ENCODE results near the gene EXTL2. TPM values are rescaled to one million over a fixed set of nuclear protein-coding genes. Genes with fewer than 3 reads are reported as not detected.

EXTL2 gene
- total and polyA plus RNA-seq, 10 of the 15 experiments (the other 5 are each of a cell fraction or from before 2014, with no cell fraction given): 10.2 to 51.1 (median 16.2) TPM

GRCh38 chr1:100894603-100895539 is at the start of gene EXTL2 (continued):
- TF ChIP-seq, protein P1, sequence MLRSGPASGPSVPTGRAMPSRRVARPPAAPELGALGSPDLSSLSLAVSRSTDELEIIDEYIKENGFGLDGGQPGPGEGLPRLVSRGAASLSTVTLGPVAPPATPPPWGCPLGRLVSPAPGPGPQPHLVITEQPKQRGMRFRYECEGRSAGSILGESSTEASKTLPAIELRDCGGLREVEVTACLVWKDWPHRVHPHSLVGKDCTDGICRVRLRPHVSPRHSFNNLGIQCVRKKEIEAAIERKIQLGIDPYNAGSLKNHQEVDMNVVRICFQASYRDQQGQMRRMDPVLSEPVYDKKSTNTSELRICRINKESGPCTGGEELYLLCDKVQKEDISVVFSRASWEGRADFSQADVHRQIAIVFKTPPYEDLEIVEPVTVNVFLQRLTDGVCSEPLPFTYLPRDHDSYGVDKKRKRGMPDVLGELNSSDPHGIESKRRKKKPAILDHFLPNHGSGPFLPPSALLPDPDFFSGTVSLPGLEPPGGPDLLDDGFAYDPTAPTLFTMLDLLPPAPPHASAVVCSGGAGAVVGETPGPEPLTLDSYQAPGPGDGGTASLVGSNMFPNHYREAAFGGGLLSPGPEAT (IDR thresholded peaks at IDR 0.05; ENCODE audit: low read depth): peak; percentile 89
- TF ChIP-seq ZNF24 (IDR thresholded peaks at IDR 0.05): no peak
- TF ChIP-seq TCF12 (IDR thresholded peaks at IDR 0.05; ENCODE audit: low read depth, low read length): 0 out of 2 replicates have a peak, but pooled peaks have one; percentile 4
- peak; percentile 31 to 74; a peak in 2 of 4 replicates for TF ChIP-seq BHLHE40 (IDR thresholded peaks at IDR 0.05; ENCODE audit: borderline replicate concordance in 1 of 2, low read depth in 2 of 2, low read length in 1 of 2)
- peak; percentile 94 for TF ChIP-seq MXI1 (IDR thresholded peaks at IDR 0.05; ENCODE audit: low read depth, low read length)
- no peak for TF ChIP-seq CBX3 (IDR thresholded peaks at IDR 0.05; ENCODE audit: borderline replicate concordance, low read depth)
- TF ChIP-seq FOXM1 (IDR thresholded peaks at IDR 0.05; ENCODE audit: low read depth, low read length): 0 out of 2 replicates have a peak, but pooled peaks have one; percentile 50
- TF ChIP-seq CREM (IDR thresholded peaks at IDR 0.05; ENCODE audit: low read depth): peak; percentile 86
- TF ChIP-seq MTA2 (IDR thresholded peaks at IDR 0.05; ENCODE audit: low read depth): peak; percentile 12; the same call in 1 of the 2 replicates
- TF ChIP-seq BMI1 (IDR thresholded peaks at IDR 0.05; ENCODE audit: borderline replicate concordance): peak; percentile 80; the same call in 1 of the 2 replicates
- 0 out of 2 replicates have a peak, but pooled peaks have one; percentile 60 for TF ChIP-seq NFIC (IDR thresholded peaks at IDR 0.05; ENCODE audit: low read depth, low read length)
- peak; percentile 56; the same call in 1 of the 2 replicates for TF ChIP-seq PML (IDR thresholded peaks at IDR 0.05; ENCODE audit: low read length)
- peak; percentile 85 for TF ChIP-seq SIN3A (IDR thresholded peaks at IDR 0.05; ENCODE audit: low read depth, low read length)
- TF ChIP-seq PKNOX1 (IDR thresholded peaks at IDR 0.05): peak; percentile 66
- TF ChIP-seq NR2C1 (IDR thresholded peaks at IDR 0.05): peak; percentile 95
- TF ChIP-seq ZBTB33 (IDR thresholded peaks at IDR 0.05): no peak
